ENCODE measurements around the gene SPTSSB.

SPTSSB gene

DNA sequence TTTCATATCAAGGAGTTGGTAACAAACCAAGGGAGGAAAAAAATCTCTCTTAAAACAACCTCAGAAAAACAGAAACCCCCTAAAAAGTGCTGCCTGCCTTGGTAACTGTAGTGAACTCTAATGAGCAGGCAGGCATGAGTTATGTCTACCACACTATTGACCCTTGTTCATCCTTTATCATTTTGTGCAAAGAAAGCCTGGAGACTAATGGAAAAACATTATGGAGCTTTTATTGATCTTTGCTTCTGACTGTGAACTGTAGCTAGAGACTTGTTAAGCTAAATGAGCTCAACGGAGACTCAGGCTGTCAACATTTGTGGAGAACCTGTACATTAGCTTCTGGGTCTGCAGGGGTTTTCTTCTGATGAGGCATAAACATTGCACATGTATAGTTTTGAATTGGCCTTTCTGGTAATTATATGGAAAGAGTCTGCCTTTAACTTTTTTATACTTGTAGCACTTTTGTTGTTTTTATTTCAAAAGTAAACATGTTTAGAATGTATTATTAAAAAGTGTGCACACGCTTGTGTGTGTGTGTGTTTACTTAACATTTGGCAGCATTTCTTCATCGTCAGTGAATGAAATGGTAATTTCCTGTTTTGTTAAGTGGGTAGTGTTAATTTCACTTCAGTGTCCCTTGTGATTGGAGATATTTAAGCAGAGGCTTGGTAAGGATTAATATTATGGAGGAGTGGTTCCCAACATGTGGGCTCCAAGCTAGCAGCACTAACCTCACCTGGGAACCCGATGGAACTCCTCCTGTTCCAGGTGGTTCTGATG, 15.9 kb upstream of the SPTSSB start:
- ChIA-PET CTCF (no interaction called here), POLR2A (ENCODE audit: low non-redundant PET) (no interaction called here)
- TF ChIP-seq, protein P1, sequence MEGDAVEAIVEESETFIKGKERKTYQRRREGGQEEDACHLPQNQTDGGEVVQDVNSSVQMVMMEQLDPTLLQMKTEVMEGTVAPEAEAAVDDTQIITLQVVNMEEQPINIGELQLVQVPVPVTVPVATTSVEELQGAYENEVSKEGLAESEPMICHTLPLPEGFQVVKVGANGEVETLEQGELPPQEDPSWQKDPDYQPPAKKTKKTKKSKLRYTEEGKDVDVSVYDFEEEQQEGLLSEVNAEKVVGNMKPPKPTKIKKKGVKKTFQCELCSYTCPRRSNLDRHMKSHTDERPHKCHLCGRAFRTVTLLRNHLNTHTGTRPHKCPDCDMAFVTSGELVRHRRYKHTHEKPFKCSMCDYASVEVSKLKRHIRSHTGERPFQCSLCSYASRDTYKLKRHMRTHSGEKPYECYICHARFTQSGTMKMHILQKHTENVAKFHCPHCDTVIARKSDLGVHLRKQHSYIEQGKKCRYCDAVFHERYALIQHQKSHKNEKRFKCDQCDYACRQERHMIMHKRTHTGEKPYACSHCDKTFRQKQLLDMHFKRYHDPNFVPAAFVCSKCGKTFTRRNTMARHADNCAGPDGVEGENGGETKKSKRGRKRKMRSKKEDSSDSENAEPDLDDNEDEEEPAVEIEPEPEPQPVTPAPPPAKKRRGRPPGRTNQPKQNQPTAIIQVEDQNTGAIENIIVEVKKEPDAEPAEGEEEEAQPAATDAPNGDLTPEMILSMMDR (conservative IDR thresholded peaks at IDR 0.05; ENCODE audit: low read depth), result no peak
- no peak for DNase-seq (ENCODE audit: low spot score)
- H3K27ac ChIP-seq, result no peak overlapping the region

DNA sequence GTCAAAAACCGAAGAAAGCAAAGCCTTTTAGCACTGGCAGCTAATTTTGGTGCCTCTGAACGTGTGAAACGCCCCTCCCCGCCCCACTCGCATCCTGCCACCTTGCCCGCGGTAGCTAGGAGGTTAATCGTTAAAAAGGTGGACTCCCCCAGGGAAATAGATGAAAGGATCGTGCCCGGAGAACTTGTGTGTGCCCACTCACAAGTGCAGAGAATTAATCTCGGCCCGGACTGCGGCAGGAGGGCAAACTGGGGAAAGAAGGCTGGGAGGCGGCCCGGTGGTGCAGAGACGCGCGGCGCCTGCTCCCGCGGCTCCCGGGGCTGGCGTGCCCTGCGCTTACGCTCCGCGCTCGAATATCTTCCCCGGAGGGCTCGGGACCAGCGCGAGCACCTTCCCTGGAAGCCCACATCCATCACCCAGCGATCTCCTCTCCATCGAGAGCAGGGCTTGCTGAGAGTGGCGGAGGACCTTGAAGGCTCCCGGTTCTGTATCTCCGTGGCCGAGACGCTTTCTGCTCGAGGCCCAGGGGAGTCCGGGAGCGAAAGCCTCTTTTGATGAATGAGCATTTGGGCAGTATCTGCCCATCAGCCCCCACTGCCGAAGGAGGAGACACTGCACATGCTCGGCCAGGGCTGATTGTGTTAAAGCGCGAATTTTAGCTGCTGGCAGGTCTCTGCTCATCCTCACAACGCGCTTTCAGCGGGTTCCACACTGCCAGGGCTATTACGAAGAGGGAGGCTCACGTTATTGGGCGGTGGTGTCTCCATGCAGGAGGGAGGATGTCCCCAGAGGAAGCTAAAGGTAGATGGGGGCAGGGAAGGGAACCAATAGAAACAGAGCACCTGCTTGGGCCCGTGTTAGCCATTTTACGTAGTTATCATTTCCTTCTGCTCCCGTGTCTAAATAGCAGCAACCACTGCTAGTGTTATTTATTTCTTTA, 1.3 kb upstream of the SPTSSB start:
- ChIA-PET POLR2A (ENCODE audit: low non-redundant PET) (no interaction called here), CTCF (interaction anchor here (0.6 kb wide), 1 partner anchor 99 kb away, joined by 3 read pairs; no protein-coding TSS in a partner anchor)
- H3K27ac ChIP-seq, result no peak overlapping the region
- peak; percentile 38 for DNase-seq (ENCODE audit: low spot score)
- TF ChIP-seq, protein P1 (conservative IDR thresholded peaks at IDR 0.05; ENCODE audit: low read depth), result no peak

DNA sequence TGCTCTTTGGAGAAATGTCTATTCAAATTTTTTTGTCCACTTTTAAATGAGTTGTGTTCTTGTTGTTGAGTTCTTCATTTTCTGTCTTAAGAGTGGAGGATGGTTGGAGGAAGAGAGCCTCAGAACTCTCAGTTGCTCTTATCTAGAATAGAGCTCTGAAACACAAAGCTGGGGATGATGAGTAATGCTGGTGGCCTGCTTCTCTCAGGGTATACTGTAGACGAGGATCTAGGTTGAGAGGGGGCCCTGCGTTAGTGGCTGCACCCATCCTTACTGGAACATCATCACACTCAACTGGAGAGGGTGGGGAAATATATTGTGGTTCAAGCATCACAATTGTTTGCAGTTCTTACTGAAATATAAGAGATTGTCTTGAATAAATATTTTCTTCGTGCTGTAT, 1.8 kb downstream of the SPTSSB start:
- H3K27ac ChIP-seq, result no peak overlapping the region
- TF ChIP-seq, protein P1 (conservative IDR thresholded peaks at IDR 0.05; ENCODE audit: low read depth), result no peak
- ChIA-PET CTCF (interaction anchor here (0.9 kb wide), 1 partner anchor 26 kb away, joined by 3 read pairs; no protein-coding TSS in a partner anchor), POLR2A (ENCODE audit: low non-redundant PET) (no interaction called here)
- no peak for DNase-seq (ENCODE audit: low spot score)

DNA sequence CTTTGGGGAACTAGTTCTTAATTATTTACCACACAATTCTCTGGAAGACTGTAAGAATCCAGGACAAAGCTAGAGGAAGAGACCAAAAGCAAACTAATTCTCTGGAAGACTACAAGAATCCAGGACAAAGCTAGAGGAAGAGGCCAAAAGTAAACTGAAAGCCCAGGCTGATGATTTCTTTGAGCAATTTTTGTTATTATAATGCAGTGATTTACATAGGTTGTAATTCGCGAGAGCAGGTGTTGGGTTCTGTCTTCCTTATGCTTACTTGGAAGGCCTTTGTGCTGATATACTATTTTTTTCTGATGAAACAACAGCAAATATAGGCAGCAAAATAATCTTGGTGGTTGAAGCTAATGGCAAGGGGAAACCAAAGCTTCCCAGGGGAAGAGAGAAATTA, 5.2 kb downstream of the SPTSSB start:
- no peak overlapping the region for H3K27ac ChIP-seq
- TF ChIP-seq, protein P1 (conservative IDR thresholded peaks at IDR 0.05; ENCODE audit: low read depth), result no peak
- DNase-seq (ENCODE audit: low spot score), result no peak
- ChIA-PET POLR2A (ENCODE audit: low non-redundant PET) (no interaction called here), CTCF (interaction anchor here (0.7 kb wide), 1 partner anchor 20 kb away, joined by 3 read pairs; no protein-coding TSS in a partner anchor)

DNA sequence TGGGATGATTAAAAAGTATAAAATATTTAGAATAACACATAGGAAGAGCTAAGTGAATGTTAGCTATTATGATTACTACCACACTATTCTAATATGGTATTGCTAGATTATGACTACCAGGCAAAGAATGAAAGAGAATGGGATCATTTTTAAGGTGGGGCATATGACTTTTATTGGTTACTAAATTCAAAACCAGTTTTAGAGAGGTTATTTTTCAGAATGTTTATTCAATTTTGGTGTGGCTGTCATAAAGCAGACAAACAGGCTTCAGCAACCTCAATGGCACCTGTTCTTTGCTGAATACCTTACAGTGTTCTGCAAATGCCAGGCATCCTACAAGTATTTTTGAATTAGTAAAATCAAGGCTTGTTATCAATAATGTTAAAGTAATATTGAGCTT, 12.8 kb downstream of the SPTSSB start:
- POLR2A ChIA-PET (ENCODE audit: low non-redundant PET), result no interaction called here
- peak; percentile 3 for DNase-seq (ENCODE audit: low spot score)
- H3K27ac ChIP-seq, result no peak overlapping the region
- CTCF ChIA-PET, result interaction anchor here (0.7 kb wide), 1 partner anchor 57 kb away, joined by 3 read pairs; no protein-coding TSS in a partner anchor
- TF ChIP-seq, protein P1 (conservative IDR thresholded peaks at IDR 0.05; ENCODE audit: low read depth), result no peak

DNA sequence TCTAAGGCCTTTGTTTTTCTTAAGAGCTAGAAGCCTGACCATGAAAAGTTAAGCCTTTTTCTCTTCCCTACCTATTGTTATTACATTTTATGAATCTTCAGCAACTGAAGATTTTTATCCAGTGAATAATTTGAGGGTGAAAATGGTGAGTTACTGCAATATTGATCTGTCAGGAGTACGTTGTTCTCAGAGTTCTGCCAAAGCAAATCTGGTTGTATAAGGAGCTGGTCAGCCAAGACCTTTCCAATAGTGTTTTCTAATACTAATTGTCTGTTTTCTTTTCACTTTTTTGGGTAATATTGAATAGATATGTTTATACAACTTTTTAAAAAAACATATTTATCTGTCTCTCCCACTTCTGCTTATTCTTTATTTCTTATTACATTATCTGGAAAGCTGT, 15.0 kb downstream of the SPTSSB start:
- no peak for DNase-seq (ENCODE audit: low spot score)
- ChIA-PET POLR2A (ENCODE audit: low non-redundant PET) (no interaction called here), CTCF (interaction anchor here (0.6 kb wide), 1 partner anchor 32 kb away, joined by 3 read pairs; no protein-coding TSS in a partner anchor)
- no peak overlapping the region for H3K27ac ChIP-seq
- TF ChIP-seq, protein P1 (conservative IDR thresholded peaks at IDR 0.05; ENCODE audit: low read depth), result no peak

Data from RWPE1 (cell line).